ENCODE measurements around the gene LRRC52. TPM values are rescaled to one million over a fixed set of nuclear protein-coding genes. Genes with fewer than 3 reads are reported as not detected.

LRRC52 gene
- total RNA-seq, 4 donors from 2014 or later = not detected

GRCh38 chr1:165549973-165550372, 6.2 kb downstream of the LRRC52 start:
- Histone ChIP-seq H3K27ac (no peak overlapping the region), H3K4me1 (no peaks in the 10 kb centered on the region), H3K36me3 (no peaks in the 10 kb centered on the region), H3K9me3 (no peaks in the 10 kb centered on the region), H3K27me3 (no peaks in the 10 kb centered on the region), H3K4me3 (no peak overlapping the region)
- TF ChIP-seq, protein P1, sequence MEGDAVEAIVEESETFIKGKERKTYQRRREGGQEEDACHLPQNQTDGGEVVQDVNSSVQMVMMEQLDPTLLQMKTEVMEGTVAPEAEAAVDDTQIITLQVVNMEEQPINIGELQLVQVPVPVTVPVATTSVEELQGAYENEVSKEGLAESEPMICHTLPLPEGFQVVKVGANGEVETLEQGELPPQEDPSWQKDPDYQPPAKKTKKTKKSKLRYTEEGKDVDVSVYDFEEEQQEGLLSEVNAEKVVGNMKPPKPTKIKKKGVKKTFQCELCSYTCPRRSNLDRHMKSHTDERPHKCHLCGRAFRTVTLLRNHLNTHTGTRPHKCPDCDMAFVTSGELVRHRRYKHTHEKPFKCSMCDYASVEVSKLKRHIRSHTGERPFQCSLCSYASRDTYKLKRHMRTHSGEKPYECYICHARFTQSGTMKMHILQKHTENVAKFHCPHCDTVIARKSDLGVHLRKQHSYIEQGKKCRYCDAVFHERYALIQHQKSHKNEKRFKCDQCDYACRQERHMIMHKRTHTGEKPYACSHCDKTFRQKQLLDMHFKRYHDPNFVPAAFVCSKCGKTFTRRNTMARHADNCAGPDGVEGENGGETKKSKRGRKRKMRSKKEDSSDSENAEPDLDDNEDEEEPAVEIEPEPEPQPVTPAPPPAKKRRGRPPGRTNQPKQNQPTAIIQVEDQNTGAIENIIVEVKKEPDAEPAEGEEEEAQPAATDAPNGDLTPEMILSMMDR (IDR thresholded peaks at IDR 0.05) = no peak
- TF ChIP-seq POLR2A (IDR thresholded peaks at IDR 0.05) = no peak
- no peak for DNase-seq

- no peaks in the 10 kb centered on the region for H3K27me3 ChIP-seq
- DNase-seq = no peak
- TF ChIP-seq, protein P1 (IDR thresholded peaks at IDR 0.05) = no peak
- no peak for TF ChIP-seq POLR2A (IDR thresholded peaks at IDR 0.05)
- H3K4me1 ChIP-seq = no peaks in the 10 kb centered on the region
- H3K9me3 ChIP-seq = no peaks in the 10 kb centered on the region
- no peak overlapping the region for H3K27ac ChIP-seq
- no peaks in the 10 kb centered on the region for H3K36me3 ChIP-seq
- no peak overlapping the region for H3K4me3 ChIP-seq
Observed at GRCh38 chr1:165551469-165551868, 7.7 kb downstream of the LRRC52 start.

DNA sequence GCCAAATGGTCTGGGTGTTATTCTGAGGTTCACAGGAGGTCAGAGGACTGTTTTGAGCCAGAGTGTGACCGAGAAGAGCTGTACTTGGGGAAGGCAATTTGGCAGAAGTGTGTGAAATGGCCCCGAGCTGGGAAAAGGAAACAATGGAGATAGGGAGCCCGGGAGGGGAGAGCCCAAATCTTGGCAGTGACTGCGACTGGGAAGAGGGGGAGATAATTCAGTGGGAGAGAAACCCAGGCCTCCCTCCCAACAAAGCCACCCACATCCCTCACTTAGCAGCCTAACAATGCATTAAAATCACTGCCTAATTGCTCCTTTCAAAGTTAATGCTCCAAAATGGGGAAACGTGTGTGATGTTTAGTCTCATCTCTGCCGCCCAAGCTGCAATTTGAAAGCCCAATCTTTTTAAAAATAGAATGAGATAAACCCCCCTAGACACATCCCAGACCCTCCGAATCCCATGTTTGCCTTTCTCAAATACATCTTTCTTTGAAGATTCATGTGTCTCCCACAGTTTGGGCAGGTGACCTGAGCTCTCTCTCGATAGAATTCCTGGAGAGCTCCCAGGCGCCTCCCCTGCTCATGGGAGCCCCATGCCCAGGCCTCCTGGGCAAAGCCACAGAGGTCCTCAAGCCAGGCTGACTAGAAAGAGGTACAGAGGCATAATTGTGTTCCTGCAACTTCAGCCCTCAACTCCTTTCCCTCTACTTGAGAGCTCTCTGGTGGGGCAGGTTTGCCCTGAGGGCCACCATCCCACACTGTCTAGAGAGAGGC, 17.3 kb downstream of the LRRC52 start:
- DNase-seq = no peak
- H3K27ac ChIP-seq = no peak overlapping the region
- no peak overlapping the region for H3K4me3 ChIP-seq
- H3K27me3 ChIP-seq = no peaks in the 10 kb centered on the region
- no peaks in the 10 kb centered on the region for H3K4me1 ChIP-seq
- no peaks in the 10 kb centered on the region for H3K36me3 ChIP-seq
- no peaks in the 10 kb centered on the region for H3K9me3 ChIP-seq
- TF ChIP-seq POLR2A (IDR thresholded peaks at IDR 0.05) = no peak
- TF ChIP-seq, protein P1 (IDR thresholded peaks at IDR 0.05) = no peak

GRCh38 chr1:165562571-165562970, 18.8 kb downstream of the LRRC52 start:
- Histone ChIP-seq H3K9me3 (no peaks in the 10 kb centered on the region), H3K4me1 (no peaks in the 10 kb centered on the region), H3K4me3 (no peak overlapping the region), H3K27ac (no peak overlapping the region), H3K36me3 (no peaks in the 10 kb centered on the region), H3K27me3 (no peaks in the 10 kb centered on the region)
- no peak for TF ChIP-seq POLR2A (IDR thresholded peaks at IDR 0.05)
- TF ChIP-seq, protein P1 (IDR thresholded peaks at IDR 0.05) = no peak
- DNase-seq = no peak

DNA sequence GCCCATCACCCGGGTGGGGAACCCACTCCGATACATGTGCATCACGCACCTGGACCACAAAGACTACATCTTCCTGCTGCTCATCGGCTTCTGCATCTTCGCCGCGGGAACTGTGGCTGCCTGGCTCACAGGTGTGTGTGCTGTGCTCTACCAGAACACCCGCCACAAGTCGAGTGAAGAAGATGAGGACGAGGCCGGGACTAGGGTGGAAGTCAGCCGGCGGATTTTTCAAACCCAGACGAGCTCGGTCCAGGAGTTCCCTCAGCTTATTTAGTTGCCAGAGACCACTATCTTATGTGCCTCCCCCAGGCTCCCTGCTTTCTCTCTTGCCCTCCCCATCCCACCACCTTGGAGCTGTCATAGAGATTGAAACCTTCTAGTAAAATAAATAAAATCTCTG, 19.8 kb downstream of the LRRC52 start:
- no peak overlapping the region for H3K27ac ChIP-seq
- H3K4me1 ChIP-seq = no peaks in the 10 kb centered on the region
- H3K4me3 ChIP-seq = no peak overlapping the region
- H3K9me3 ChIP-seq = no peaks in the 10 kb centered on the region
- no peaks in the 10 kb centered on the region for H3K36me3 ChIP-seq
- no peak for DNase-seq
- H3K27me3 ChIP-seq = no peaks in the 10 kb centered on the region
- no peak for TF ChIP-seq POLR2A (IDR thresholded peaks at IDR 0.05)
- TF ChIP-seq, protein P1 (IDR thresholded peaks at IDR 0.05) = no peak

Data from Peyer's patch (tissue), 4 donors.